OCI-LY3 (cell line): ENCODE results near the gene GCNT2.

Experiments
- EZH2phosphoT487 ChIP-seq: fragments of 200-600 bp; shearing (Covaris generic); IDR thresholded peaks from 2 replicates; pipeline ENCODE4 v1.6.1; 2018; ENCODE audit warnings: antibody characterized with exemption, mixed run types, low read depth
- TF ChIP-seq, protein P1 (sequence below): fragments of 200-600, 300-600 bp; sonication (generic); IDR thresholded peaks from 2 replicates; pipeline ENCODE4 v1.5.1; 2014; ENCODE audit warnings: antibody characterized with exemption, low read length, low read depth

DNA sequence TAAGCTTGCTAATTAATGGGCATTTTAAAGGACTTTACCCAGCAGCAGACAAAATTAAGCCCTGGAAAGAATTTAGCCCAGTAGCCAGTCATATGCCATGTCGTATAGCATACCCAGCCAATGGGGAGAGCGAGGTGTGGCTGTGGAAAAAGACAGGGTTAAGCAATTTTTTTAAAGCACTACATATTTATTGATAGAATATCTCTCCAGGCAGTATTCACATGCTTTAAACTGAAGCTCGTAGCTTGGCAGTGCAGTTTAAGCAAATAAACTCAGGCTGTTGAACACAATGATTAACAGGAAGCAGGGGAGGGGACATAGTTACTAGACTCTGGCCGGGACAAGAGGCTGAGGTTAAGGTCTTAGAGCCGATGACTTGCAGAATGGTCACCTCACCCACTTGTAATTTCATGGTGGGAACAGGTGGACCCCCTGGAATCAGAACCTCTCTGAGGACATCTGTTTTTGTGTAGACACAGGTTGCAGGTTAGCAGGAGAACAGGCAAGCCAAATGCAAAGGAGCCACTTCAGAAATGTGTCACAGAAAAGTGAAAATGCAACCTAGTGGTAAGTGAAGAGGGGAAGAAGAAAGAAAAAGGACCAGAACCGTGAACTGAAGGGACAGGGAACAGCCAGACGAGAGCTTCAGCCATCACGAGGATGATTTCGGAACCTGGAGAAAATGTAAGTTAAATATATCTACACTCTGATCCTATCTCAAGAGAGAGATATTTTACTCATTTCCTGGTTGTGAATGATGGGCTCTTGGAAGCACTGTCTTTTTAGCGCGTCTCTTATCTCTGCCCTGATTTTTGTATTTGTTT lies 7.2 kb downstream of the GCNT2 start:
- TF ChIP-seq, protein P1, sequence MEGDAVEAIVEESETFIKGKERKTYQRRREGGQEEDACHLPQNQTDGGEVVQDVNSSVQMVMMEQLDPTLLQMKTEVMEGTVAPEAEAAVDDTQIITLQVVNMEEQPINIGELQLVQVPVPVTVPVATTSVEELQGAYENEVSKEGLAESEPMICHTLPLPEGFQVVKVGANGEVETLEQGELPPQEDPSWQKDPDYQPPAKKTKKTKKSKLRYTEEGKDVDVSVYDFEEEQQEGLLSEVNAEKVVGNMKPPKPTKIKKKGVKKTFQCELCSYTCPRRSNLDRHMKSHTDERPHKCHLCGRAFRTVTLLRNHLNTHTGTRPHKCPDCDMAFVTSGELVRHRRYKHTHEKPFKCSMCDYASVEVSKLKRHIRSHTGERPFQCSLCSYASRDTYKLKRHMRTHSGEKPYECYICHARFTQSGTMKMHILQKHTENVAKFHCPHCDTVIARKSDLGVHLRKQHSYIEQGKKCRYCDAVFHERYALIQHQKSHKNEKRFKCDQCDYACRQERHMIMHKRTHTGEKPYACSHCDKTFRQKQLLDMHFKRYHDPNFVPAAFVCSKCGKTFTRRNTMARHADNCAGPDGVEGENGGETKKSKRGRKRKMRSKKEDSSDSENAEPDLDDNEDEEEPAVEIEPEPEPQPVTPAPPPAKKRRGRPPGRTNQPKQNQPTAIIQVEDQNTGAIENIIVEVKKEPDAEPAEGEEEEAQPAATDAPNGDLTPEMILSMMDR: no peak
- TF ChIP-seq EZH2phosphoT487: no peak
